Karpas-422 (cell line): ENCODE data around the gene RPUSD1. TPM values are rescaled to one million over a fixed set of nuclear protein-coding genes. Genes with fewer than 3 reads are reported as not detected.

ENCODE experiments used
- DNase-seq: peaks from one replicate; pipeline ENCODE4 v3.0.0-alpha.2; 2015
- H2AFZ ChIP-seq: fragments of 200-600 bp; sonication (generic); 2 replicates; pipeline ENCODE4 v1.6.1; 2014; ENCODE audit warnings: antibody characterized with exemption, low read length, mixed read lengths
- H3K27ac ChIP-seq: fragments of 200-600 bp; sonication (generic); 2 replicates; pipeline ENCODE4 v1.5.1; 2014; ENCODE audit warnings: mild to moderate bottlenecking, low read length, moderate library complexity
- H3K27me3 ChIP-seq: fragments of 200-600 bp; sonication (generic); 2 replicates; pipeline ENCODE4 v1.6.1; 2014; ENCODE audit warnings: low read length, mixed read lengths
- H3K36me3 ChIP-seq: fragments of 200-600 bp; sonication (generic); 2 replicates; pipeline ENCODE4 v1.6.1; 2014; ENCODE audit warnings: low read length, mixed read lengths; ENCODE audit not compliant: insufficient read depth
- H3K4me1 ChIP-seq: fragments of 200-600 bp; sonication (generic); 2 replicates; pipeline ENCODE4 v1.6.1; 2014; ENCODE audit warnings: mild to moderate bottlenecking, low read length, mixed read lengths
- H3K4me2 ChIP-seq: fragments of 200-600 bp; sonication (generic); 2 replicates; pipeline ENCODE4 v1.6.1; 2014; ENCODE audit warnings: low read length, low read depth, mild to moderate bottlenecking; ENCODE audit not compliant: poor library complexity, severe bottlenecking
- H3K4me3 ChIP-seq: fragments of 200-600 bp; sonication (generic); 2 replicates; pipeline ENCODE4 v1.5.1; 2014; ENCODE audit warnings: mild to moderate bottlenecking, antibody characterized with exemption, low read length, mixed read lengths
- H3K79me2 ChIP-seq: fragments of 200-600 bp; sonication (generic); 2 replicates; pipeline ENCODE4 v1.6.1; 2014; ENCODE audit warnings: mild to moderate bottlenecking, low read length, mixed read lengths
- H3K9ac ChIP-seq: fragments of 200-600 bp; sonication (generic); 2 replicates; pipeline ENCODE4 v1.6.0; 2014; ENCODE audit warnings: low read length
- H3K9me2 ChIP-seq: fragments of 200-600 bp; sonication (generic), shearing (Covaris generic); replicated peaks from 2 replicates; pipeline ENCODE4 v1.6.0; 2014; ENCODE audit warnings: mild to moderate bottlenecking, low read length, moderate library complexity; ENCODE audit not compliant: insufficient read depth
- H3K9me3 ChIP-seq: fragments of 300-700, 200-600 bp; sonication (generic); 2 replicates; pipeline ENCODE4 v1.6.1; 2014; ENCODE audit warnings: low read length, mixed read lengths
- H4K20me1 ChIP-seq: fragments of 200-600 bp; sonication (generic); 2 replicates; pipeline ENCODE4 v1.6.1; 2014; ENCODE audit warnings: mild to moderate bottlenecking, antibody characterized with exemption, low read length, low read depth; ENCODE audit not compliant: insufficient read depth
- total RNA-seq: library from RNA; depleted of rRNA; stranded (reverse); fragments of >200 nt; shearing (Covaris generic); gene quantifications from 2 replicates; pipeline ENCODE4 v1.2.3, GENCODE V29; 2014; ENCODE audit warnings: low replicate concordance

The RPUSD1 gene
- total RNA-seq, 1 experiment from 2014 or later, result 26.6 TPM

GRCh38 chr16:772959-773358 is 15.2 kb downstream of the RPUSD1 start:
- Histone ChIP-seq H3K9me2 (no peaks in the 10 kb centered on the region), H3K4me1 (no peaks in the 10 kb centered on the region), H4K20me1 (no peaks in the 10 kb centered on the region), H3K9me3 (no peaks in the 10 kb centered on the region), H3K4me3 (no peak overlapping the region), H2AFZ (no peak overlapping the region), H3K79me2 (no peaks in the 10 kb centered on the region), H3K36me3 (no peaks in the 10 kb centered on the region), H3K4me2 (no peak overlapping the region), H3K27ac (no peak overlapping the region), H3K9ac (no peak overlapping the region), H3K27me3 (no peaks in the 10 kb centered on the region)
- DNase-seq, result no peak

- no peaks in the 10 kb centered on the region for H4K20me1 ChIP-seq
- H3K4me3 ChIP-seq, result no peak overlapping the region
- H3K9ac ChIP-seq, result no peak overlapping the region
- H3K36me3 ChIP-seq, result no peaks in the 10 kb centered on the region
- H3K27me3 ChIP-seq, result no peaks in the 10 kb centered on the region
- no peaks in the 10 kb centered on the region for H3K9me3 ChIP-seq
- H3K4me1 ChIP-seq, result no peaks in the 10 kb centered on the region
- H3K79me2 ChIP-seq, result no peaks in the 10 kb centered on the region
- no peak for DNase-seq
- H3K27ac ChIP-seq, result no peak overlapping the region
- H3K4me2 ChIP-seq, result no peak overlapping the region
- H2AFZ ChIP-seq, result no peak overlapping the region
- H3K9me2 ChIP-seq, result no peaks in the 10 kb centered on the region
Measured at GRCh38 chr16:770411-770810, 17.8 kb downstream of the RPUSD1 start.

- no peaks in the 10 kb centered on the region for H4K20me1 ChIP-seq
- H3K27me3 ChIP-seq, result no peaks in the 10 kb centered on the region
- H3K9me3 ChIP-seq, result no peaks in the 10 kb centered on the region
Measured at GRCh38 chr16:769934-770333, 18.2 kb downstream of the RPUSD1 start.

GRCh38 chr16:769184-769784 is 18.9 kb downstream of the RPUSD1 start:
- Histone ChIP-seq H3K9ac (no peak overlapping the region), H3K4me3 (no peak overlapping the region), H3K9me2 (no peaks in the 10 kb centered on the region), H3K4me1 (no peaks in the 10 kb centered on the region), H4K20me1 (no peaks in the 10 kb centered on the region), H3K79me2 (no peaks in the 10 kb centered on the region), H3K4me2 (no peak overlapping the region), H3K9me3 (no peaks in the 10 kb centered on the region), H3K27ac (no peak overlapping the region), H3K36me3 (no peaks in the 10 kb centered on the region), H3K27me3 (no peaks in the 10 kb centered on the region), H2AFZ (no peak overlapping the region)
- DNase-seq, result no peak

More at GRCh38 chr16:769934-770333, 18.2 kb downstream of the RPUSD1 start:
- Histone ChIP-seq H3K9me2 (no peaks in the 10 kb centered on the region), H3K4me1 (no peaks in the 10 kb centered on the region), H3K9ac (no peak overlapping the region), H3K79me2 (no peaks in the 10 kb centered on the region), H3K4me3 (no peak overlapping the region), H2AFZ (no peak overlapping the region), H3K27ac (no peak overlapping the region), H3K4me2 (no peak overlapping the region), H3K36me3 (no peaks in the 10 kb centered on the region)
- no peak for DNase-seq

- no peaks in the 10 kb centered on the region for H3K4me1 ChIP-seq
- no peaks in the 10 kb centered on the region for H3K27me3 ChIP-seq
Measured at GRCh38 chr16:768428-768827, 19.8 kb downstream of the RPUSD1 start.

DNA sequence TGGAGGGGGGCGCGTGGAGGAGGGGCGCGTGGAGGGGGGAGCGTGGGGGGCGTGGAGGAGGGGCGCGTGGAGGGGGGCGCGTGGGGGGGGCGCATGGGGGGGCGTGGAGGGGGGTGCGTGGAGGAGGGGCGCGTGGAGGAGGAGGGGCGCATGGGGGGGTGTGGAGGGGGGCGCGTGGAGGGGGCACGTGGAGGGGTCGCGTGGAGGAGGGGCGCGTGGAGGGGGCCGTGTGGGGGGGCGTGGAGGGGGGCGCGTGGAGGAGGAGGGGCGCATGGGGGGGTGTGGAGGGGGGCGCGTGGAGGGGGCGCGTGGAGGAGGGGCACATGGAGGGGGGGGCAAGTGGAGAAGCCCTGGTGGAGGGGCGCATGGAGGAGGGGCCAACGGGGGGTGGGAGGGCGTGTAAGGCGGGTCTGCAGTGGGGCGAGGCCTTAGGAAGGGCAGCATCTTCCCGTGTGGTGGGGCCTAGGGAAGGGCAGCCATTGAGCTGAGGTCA is 20.4 kb downstream of the RPUSD1 start:
- H3K9me3 ChIP-seq, result no peaks in the 10 kb centered on the region
- no peak overlapping the region for H3K4me2 ChIP-seq
- no peaks in the 10 kb centered on the region for H3K27me3 ChIP-seq
- no peak overlapping the region for H3K4me3 ChIP-seq
- H3K36me3 ChIP-seq, result no peaks in the 10 kb centered on the region
- no peaks in the 10 kb centered on the region for H3K79me2 ChIP-seq
- no peaks in the 10 kb centered on the region for H4K20me1 ChIP-seq
- H2AFZ ChIP-seq, result no peak overlapping the region
- no peak overlapping the region for H3K9ac ChIP-seq
- H3K27ac ChIP-seq, result no peak overlapping the region
- H3K4me1 ChIP-seq, result no peaks in the 10 kb centered on the region
- H3K9me2 ChIP-seq, result no peaks in the 10 kb centered on the region
- DNase-seq, result no peak

More at GRCh38 chr16:768428-768827, 19.8 kb downstream of the RPUSD1 start:
- Histone ChIP-seq H3K4me3 (no peak overlapping the region), H3K9me2 (no peaks in the 10 kb centered on the region), H3K9me3 (no peaks in the 10 kb centered on the region), H4K20me1 (no peaks in the 10 kb centered on the region), H3K79me2 (no peaks in the 10 kb centered on the region), H3K36me3 (no peaks in the 10 kb centered on the region), H2AFZ (no peak overlapping the region), H3K4me2 (no peak overlapping the region), H3K27ac (no peak overlapping the region), H3K9ac (no peak overlapping the region)
- DNase-seq, result no peak

DNA sequence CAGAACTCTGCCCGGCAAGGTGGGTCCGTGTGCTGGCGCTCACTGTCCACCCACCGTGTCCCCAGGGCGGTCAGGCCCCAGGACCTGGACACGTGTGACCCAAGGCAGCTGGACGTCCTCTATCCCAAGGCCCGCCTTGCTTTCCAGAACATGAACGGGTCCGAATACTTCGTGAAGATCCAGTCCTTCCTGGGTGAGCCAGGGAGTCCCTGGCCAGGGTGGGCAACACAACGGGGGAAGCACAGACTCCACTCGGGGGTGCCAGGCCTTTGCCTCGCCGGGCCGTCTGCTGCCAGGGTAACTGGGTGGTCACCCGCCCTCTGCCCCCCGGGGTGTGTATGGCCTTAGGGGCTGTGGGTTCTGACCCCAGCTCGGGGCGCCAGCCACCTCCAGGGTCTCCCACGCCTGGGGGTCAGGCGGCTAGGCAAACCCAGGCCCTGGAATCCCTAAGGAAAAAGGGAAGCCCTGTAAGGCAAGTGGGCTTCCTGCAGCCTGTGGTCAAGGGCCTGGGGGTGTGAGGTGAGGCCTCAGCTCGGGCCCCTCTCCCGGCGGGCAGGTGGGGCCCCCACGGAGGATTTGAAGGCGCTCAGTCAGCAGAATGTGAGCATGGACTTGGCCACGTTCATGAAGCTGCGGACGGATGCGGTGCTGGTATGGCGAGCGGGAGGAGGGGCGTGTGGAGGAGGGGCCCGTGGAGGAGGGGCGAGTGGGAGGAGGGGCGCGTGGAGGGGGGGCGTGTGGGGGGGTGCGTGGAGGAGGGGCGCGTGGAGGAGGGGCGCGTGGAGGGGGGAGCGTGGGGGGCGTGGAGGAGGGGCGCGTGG is 21.2 kb downstream of the RPUSD1 start:
- H3K27me3 ChIP-seq, result no peaks in the 10 kb centered on the region
- no peaks in the 10 kb centered on the region for H3K36me3 ChIP-seq

DNA sequence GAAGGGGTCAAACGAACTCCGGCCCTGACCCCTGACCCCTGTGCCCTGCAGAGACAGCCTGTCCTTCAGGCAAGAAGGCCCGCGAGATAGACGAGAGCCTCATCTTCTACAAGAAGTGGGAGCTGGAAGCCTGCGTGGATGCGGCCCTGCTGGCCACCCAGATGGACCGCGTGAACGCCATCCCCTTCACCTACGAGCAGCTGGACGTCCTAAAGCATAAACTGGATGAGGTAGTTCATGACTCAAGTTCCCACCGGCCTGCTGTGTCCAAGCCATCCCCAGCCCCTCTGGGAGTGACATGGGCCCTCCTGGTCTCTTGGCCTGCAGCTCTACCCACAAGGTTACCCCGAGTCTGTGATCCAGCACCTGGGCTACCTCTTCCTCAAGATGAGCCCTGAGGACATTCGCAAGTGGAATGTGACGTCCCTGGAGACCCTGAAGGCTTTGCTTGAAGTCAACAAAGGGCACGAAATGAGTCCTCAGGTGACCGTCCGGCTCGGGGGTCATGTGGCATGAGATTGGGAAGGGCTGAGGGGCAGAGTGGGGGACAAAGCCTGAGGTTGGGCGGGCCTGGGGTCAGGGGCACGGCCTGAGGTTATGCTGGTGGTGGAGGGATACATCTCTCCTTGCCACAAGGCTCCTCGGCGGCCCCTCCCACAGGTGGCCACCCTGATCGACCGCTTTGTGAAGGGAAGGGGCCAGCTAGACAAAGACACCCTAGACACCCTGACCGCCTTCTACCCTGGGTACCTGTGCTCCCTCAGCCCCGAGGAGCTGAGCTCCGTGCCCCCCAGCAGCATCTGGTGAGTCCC is 22.0 kb downstream of the RPUSD1 start:
- Histone ChIP-seq H3K9ac (no peak overlapping the region), H3K9me2 (no peaks in the 10 kb centered on the region)

More for the DNA sequence above, 21.2 kb downstream of the RPUSD1 start:
- Histone ChIP-seq H3K4me1 (no peaks in the 10 kb centered on the region), H3K4me3 (no peak overlapping the region), H3K27ac (no peak overlapping the region), H4K20me1 (no peaks in the 10 kb centered on the region), H2AFZ (no peak overlapping the region), H3K79me2 (no peaks in the 10 kb centered on the region), H3K9me3 (no peaks in the 10 kb centered on the region), H3K9ac (no peak overlapping the region), H3K9me2 (no peaks in the 10 kb centered on the region), H3K4me2 (no peak overlapping the region)
- DNase-seq, result no peak

More for the DNA sequence above, 22.0 kb downstream of the RPUSD1 start:
- Histone ChIP-seq H3K4me3 (no peak overlapping the region), H3K27ac (no peak overlapping the region), H2AFZ (no peak overlapping the region), H3K79me2 (no peaks in the 10 kb centered on the region), H3K9me3 (no peaks in the 10 kb centered on the region), H4K20me1 (no peaks in the 10 kb centered on the region), H3K4me1 (no peaks in the 10 kb centered on the region), H3K36me3 (no peaks in the 10 kb centered on the region), H3K27me3 (no peaks in the 10 kb centered on the region), H3K4me2 (no peak overlapping the region)
- DNase-seq, result no peak
